ENCODE results near the gene CARS1.
A peak's percentile ranks its signal among the peaks of the same experiment; 100 is the strongest.

Gene CARS1

DNA sequence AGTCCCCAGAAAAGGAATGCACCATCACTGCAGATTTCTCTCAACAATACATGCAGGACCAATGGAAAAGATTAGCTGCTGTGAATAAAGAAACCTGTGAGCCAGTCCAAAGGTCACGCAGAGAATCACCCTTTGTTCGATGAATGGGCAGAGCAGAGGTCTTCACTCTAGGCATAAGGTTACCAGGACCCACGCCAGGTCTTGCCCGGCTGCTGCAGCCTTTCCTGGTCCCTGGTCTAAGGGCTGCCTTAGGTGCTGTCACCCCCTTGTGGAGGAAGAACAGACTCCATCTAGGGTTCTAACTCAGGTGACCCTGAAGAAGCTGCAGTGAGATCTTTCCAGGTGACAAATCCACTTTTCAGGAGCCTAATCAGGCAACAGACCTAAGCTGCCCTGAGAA, 36.1 kb downstream of the CARS1 start:
- CTCF ChIA-PET: interaction anchor here (0.6 to 3.0 kb wide), 13 partner anchors 9 to 489 kb away, joined by 3 to 26 read pairs (median 4); no protein-coding TSS in a partner anchor
- Histone ChIP-seq H3K4me3 (ENCODE audit: control insufficient read depth in 1 of 7, extremely low read depth in 1 of 7, insufficient read depth in 4 of 7, low read depth in 2 of 7, low read length in 6 of 7) (no peak overlapping the region), H3K4me1 (ENCODE audit: control extremely low read depth in 1 of 4, control insufficient read depth in 4 of 4, insufficient read depth in 4 of 4, low read length in 3 of 4) (peaks cover 0 to 14% (median 0%) of the 10 kb centered on the region in 4 experiments), H3K27me3 (replicated peaks in 2 of 5; ENCODE audit: control insufficient read depth in 4 of 5, insufficient read depth in 5 of 5, low read length in 4 of 5) (no peaks in the 10 kb centered on the region), H3K27ac (ENCODE audit: insufficient read depth in 1 of 2, low read depth in 1 of 2, low read length in 2 of 2, poor library complexity in 1 of 2, severe bottlenecking in 2 of 2) (no peak overlapping the region), H3K36me3 (ENCODE audit: control insufficient read depth in 4 of 4, insufficient read depth in 4 of 4, low read length in 3 of 4) (peaks cover 4 to 56% (median 48%) of the 10 kb centered on the region in 4 experiments), H3K9me3 (ENCODE audit: control extremely low read depth in 1 of 5, control insufficient read depth in 4 of 5, insufficient read depth in 2 of 5, low read depth in 1 of 5, low read length in 4 of 5) (no peaks in the 10 kb centered on the region)
- 75% methylated on average over 4 of the region's 4 CpGs for WGBS (ENCODE audit: insufficient coverage)
- POLR2A ChIA-PET: no interaction called here
- DNase-seq: peak; percentile 31 to 56 (median 46)

- Histone ChIP-seq H3K4me1 (ENCODE audit: control extremely low read depth in 1 of 4, control insufficient read depth in 4 of 4, insufficient read depth in 4 of 4, low read length in 3 of 4) (peaks cover 0 to 14% (median 0%) of the 10 kb centered on the region in 4 experiments), H3K27ac (ENCODE audit: insufficient read depth in 1 of 2, low read depth in 1 of 2, low read length in 2 of 2, poor library complexity in 1 of 2, severe bottlenecking in 2 of 2) (no peak overlapping the region), H3K27me3 (replicated peaks in 2 of 5; ENCODE audit: control insufficient read depth in 4 of 5, insufficient read depth in 5 of 5, low read length in 4 of 5) (no peaks in the 10 kb centered on the region), H3K4me3 (ENCODE audit: control insufficient read depth in 1 of 7, extremely low read depth in 1 of 7, insufficient read depth in 4 of 7, low read depth in 2 of 7, low read length in 6 of 7) (no peak overlapping the region), H3K9me3 (ENCODE audit: control extremely low read depth in 1 of 5, control insufficient read depth in 4 of 5, insufficient read depth in 2 of 5, low read depth in 1 of 5, low read length in 4 of 5) (no peaks in the 10 kb centered on the region), H3K36me3 (ENCODE audit: control insufficient read depth in 4 of 4, insufficient read depth in 4 of 4, low read length in 3 of 4) (peaks cover 0 to 59% (median 50%) of the 10 kb centered on the region in 4 experiments)
- POLR2A ChIA-PET: no interaction called here
- CTCF ChIA-PET: interaction anchor here (1.0 to 3.0 kb wide), 4 partner anchors 18 to 60 kb away, joined by 3 to 26 read pairs (median 4); no protein-coding TSS in a partner anchor
- DNase-seq: no peak
- 98% methylated on average over 11 of the region's 12 CpGs for WGBS (ENCODE audit: insufficient coverage)
These were observed 37.2 kb downstream of the CARS1 start for GRCh38 chr11:3020011-3020410.

DNA sequence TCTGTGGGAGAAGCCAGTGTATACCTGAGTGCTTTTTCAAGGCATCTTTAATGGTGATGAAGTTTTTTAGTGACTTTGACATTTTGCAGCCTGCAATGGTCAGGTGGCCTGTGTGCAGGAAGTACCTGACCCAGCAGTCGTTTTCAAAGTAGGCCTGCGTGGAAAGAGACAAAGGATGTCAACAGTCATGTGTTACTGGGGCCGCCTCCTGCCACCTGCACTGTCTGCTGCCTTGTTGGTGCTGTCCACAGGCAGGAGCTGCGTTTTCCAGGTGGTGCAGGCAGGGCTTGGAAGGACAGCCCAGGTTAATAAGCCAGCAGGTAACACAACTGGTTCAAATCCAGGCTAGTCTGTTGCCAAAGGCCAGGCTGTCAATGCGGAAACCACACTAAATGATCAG, 38.6 kb downstream of the CARS1 start:
- Histone ChIP-seq H3K27ac (ENCODE audit: insufficient read depth in 1 of 2, low read depth in 1 of 2, low read length in 2 of 2, poor library complexity in 1 of 2, severe bottlenecking in 2 of 2) (no peak overlapping the region), H3K36me3 (ENCODE audit: control insufficient read depth in 4 of 4, insufficient read depth in 4 of 4, low read length in 3 of 4) (peaks cover 0 to 69% (median 54%) of the 10 kb centered on the region in 4 experiments), H3K4me3 (ENCODE audit: control insufficient read depth in 1 of 7, extremely low read depth in 1 of 7, insufficient read depth in 4 of 7, low read depth in 2 of 7, low read length in 6 of 7) (no peak overlapping the region), H3K27me3 (replicated peaks in 2 of 5; ENCODE audit: control insufficient read depth in 4 of 5, insufficient read depth in 5 of 5, low read length in 4 of 5) (no peaks in the 10 kb centered on the region), H3K4me1 (ENCODE audit: control extremely low read depth in 1 of 4, control insufficient read depth in 4 of 4, insufficient read depth in 4 of 4, low read length in 3 of 4) (peaks cover 0 to 14% (median 0%) of the 10 kb centered on the region in 4 experiments), H3K9me3 (ENCODE audit: control extremely low read depth in 1 of 5, control insufficient read depth in 4 of 5, insufficient read depth in 2 of 5, low read depth in 1 of 5, low read length in 4 of 5) (no peaks in the 10 kb centered on the region)
- ChIA-PET POLR2A (no interaction called here), CTCF (interaction anchor here (1.6 kb wide), 1 partner anchor 44 kb away, joined by 5 read pairs; no protein-coding TSS in a partner anchor)
- WGBS (ENCODE audit: insufficient coverage): 84% methylated on average over 5 of the region's 5 CpGs
- DNase-seq: no peak

DNA sequence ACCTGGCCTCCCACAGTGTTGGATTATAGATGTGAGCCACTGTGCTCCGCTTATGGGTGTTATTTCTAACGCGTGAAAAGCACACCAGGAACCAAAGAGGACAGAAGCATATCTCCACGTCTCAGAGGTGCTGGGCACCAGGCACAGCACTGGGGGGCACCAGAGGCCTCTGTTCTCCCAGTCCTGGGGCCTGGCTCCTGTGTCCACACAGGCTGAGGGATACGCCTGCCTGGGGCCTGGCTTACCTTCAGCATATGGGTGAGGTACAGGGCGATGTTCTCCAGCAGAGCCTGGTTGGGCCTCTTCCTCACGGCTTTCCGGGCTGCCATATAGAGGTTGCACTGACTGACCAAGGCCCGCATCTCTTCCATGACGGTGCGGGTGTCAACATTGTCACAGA, 40.4 kb downstream of the CARS1 start:
- no peak overlapping the region for H3K4me3 ChIP-seq (ENCODE audit: control insufficient read depth in 1 of 7, extremely low read depth in 1 of 7, insufficient read depth in 4 of 7, low read depth in 2 of 7, low read length in 6 of 7)
- DNase-seq: no peak
- H3K27ac ChIP-seq (ENCODE audit: insufficient read depth in 1 of 2, low read depth in 1 of 2, low read length in 2 of 2, poor library complexity in 1 of 2, severe bottlenecking in 2 of 2): no peak overlapping the region
- POLR2A ChIA-PET: no interaction called here
- peaks cover 3 to 78% (median 58%) of the 10 kb centered on the region in 4 experiments for H3K36me3 ChIP-seq (ENCODE audit: control insufficient read depth in 4 of 4, insufficient read depth in 4 of 4, low read length in 3 of 4)
- H3K27me3 ChIP-seq (replicated peaks in 2 of 5; ENCODE audit: control insufficient read depth in 4 of 5, insufficient read depth in 5 of 5, low read length in 4 of 5): no peaks in the 10 kb centered on the region
- H3K9me3 ChIP-seq (ENCODE audit: control extremely low read depth in 1 of 5, control insufficient read depth in 4 of 5, insufficient read depth in 2 of 5, low read depth in 1 of 5, low read length in 4 of 5): no peaks in the 10 kb centered on the region
- 99% methylated on average over 11 of the region's 11 CpGs for WGBS (ENCODE audit: insufficient coverage)
- CTCF ChIA-PET: interaction anchor here (1.0 to 1.6 kb wide), 2 partner anchors 21 to 43 kb away, joined by 4 to 5 read pairs; no protein-coding TSS in a partner anchor
- H3K4me1 ChIP-seq (ENCODE audit: control extremely low read depth in 1 of 4, control insufficient read depth in 4 of 4, insufficient read depth in 4 of 4, low read length in 3 of 4): peaks cover 0 to 4% (median 0%) of the 10 kb centered on the region in 4 experiments

DNA sequence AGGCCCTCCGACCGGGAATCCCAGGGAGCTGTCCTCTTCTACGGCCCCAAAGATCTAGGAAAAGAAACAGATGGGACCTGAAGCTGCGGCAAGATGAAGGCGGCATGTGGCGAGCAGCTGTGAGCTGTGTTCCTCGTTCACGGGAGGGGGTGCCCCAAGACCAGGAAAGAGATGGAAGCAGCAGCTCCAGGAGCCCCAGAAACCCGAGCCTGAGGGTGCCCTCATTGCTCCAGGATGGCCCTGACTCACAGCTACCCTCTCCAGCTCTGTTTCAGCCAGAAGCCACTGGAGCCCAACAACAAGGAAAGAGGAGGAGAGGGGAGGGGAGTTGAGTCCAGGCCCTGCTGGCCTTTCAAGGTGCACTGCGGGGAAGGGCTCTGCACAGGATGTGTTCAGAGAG, 41.4 kb downstream of the CARS1 start:
- WGBS (ENCODE audit: insufficient coverage): 99% methylated on average over 9 of the region's 10 CpGs
- Histone ChIP-seq H3K4me1 (ENCODE audit: control extremely low read depth in 1 of 4, control insufficient read depth in 4 of 4, insufficient read depth in 4 of 4, low read length in 3 of 4) (no peaks in the 10 kb centered on the region), H3K9me3 (ENCODE audit: control extremely low read depth in 1 of 5, control insufficient read depth in 4 of 5, insufficient read depth in 2 of 5, low read depth in 1 of 5, low read length in 4 of 5) (no peaks in the 10 kb centered on the region), H3K27ac (ENCODE audit: insufficient read depth in 1 of 2, low read depth in 1 of 2, low read length in 2 of 2, poor library complexity in 1 of 2, severe bottlenecking in 2 of 2) (no peak overlapping the region), H3K36me3 (ENCODE audit: control insufficient read depth in 4 of 4, insufficient read depth in 4 of 4, low read length in 3 of 4) (peaks cover 7 to 81% (median 63%) of the 10 kb centered on the region in 4 experiments), H3K4me3 (ENCODE audit: control insufficient read depth in 1 of 7, extremely low read depth in 1 of 7, insufficient read depth in 4 of 7, low read depth in 2 of 7, low read length in 6 of 7) (no peak overlapping the region), H3K27me3 (replicated peaks in 2 of 5; ENCODE audit: control insufficient read depth in 4 of 5, insufficient read depth in 5 of 5, low read length in 4 of 5) (no peaks in the 10 kb centered on the region)
- DNase-seq: no peak
- POLR2A ChIA-PET: no interaction called here
- CTCF ChIA-PET: interaction anchor here (0.9 to 3.0 kb wide), 5 partner anchors 13 to 47 kb away, joined by 3 to 16 read pairs (median 8); no protein-coding TSS in a partner anchor

- Histone ChIP-seq H3K27me3 (replicated peaks in 2 of 5; ENCODE audit: control insufficient read depth in 4 of 5, insufficient read depth in 5 of 5, low read length in 4 of 5) (no peaks in the 10 kb centered on the region), H3K36me3 (ENCODE audit: control insufficient read depth in 4 of 4, insufficient read depth in 4 of 4, low read length in 3 of 4) (peaks cover 7 to 81% (median 65%) of the 10 kb centered on the region in 4 experiments), H3K27ac (ENCODE audit: insufficient read depth in 1 of 2, low read depth in 1 of 2, low read length in 2 of 2, poor library complexity in 1 of 2, severe bottlenecking in 2 of 2) (no peak overlapping the region), H3K4me1 (ENCODE audit: control extremely low read depth in 1 of 4, control insufficient read depth in 4 of 4, insufficient read depth in 4 of 4, low read length in 3 of 4) (no peaks in the 10 kb centered on the region), H3K9me3 (ENCODE audit: control extremely low read depth in 1 of 5, control insufficient read depth in 4 of 5, insufficient read depth in 2 of 5, low read depth in 1 of 5, low read length in 4 of 5) (no peaks in the 10 kb centered on the region), H3K4me3 (ENCODE audit: control insufficient read depth in 1 of 7, extremely low read depth in 1 of 7, insufficient read depth in 4 of 7, low read depth in 2 of 7, low read length in 6 of 7) (no peak overlapping the region)
- DNase-seq: no peak
- POLR2A ChIA-PET: no interaction called here
- WGBS (ENCODE audit: insufficient coverage): 98% methylated on average over 4 of the region's 4 CpGs
- CTCF ChIA-PET: interaction anchor here (0.7 to 3.0 kb wide), 6 partner anchors 12 to 94 kb away, joined by 3 to 16 read pairs (median 6); no protein-coding TSS in a partner anchor
These were observed 42.3 kb downstream of the CARS1 start for GRCh38 chr11:3014943-3015342.

DNA sequence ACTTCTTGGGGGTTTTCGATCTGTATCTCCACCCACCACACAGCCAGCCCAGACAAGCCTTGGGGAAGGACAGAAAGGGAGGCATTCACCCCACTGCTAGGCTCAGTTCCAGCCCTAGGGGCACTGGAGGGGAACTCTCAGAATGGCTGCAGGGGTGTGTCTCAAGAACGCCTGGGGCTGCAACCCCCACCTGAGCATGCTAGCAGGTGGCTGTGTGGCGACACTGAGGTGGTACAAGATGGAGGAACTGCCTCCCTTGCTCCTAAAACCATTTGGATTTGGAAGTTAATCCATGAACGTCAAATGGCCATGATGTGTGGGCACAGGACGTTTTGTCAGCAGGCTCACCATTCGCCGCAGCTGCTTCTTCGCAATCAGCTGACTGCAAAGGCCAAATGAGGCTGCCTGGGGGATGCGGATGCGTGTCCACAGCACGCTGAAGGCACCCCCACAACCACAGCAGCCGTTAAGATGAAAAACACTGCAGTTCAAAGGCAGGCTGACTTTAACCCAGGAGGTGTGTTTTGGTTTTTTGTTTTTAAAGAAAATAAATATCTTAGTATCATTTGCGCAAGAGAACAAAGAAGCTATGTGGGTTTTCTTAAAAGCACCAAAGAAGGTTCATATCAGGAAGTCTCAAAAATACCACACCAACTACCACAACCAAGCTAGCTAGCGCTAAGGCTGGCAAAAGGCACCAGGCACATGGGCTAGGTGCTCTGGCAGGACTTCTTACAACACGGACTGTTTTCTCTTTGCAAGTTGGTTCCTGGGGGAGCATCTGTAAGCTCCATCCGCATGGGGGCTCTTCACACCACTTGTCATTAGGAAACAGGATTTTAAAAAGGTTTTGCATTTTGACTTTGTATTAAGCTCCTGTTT, 42.9 kb downstream of the CARS1 start:
- POLR2A ChIA-PET: no interaction called here
- no peak for DNase-seq
- Histone ChIP-seq H3K36me3 (ENCODE audit: control insufficient read depth in 4 of 4, insufficient read depth in 4 of 4, low read length in 3 of 4) (peaks cover 7 to 83% (median 62%) of the 10 kb centered on the region in 4 experiments), H3K27ac (ENCODE audit: insufficient read depth in 1 of 2, low read depth in 1 of 2, low read length in 2 of 2, poor library complexity in 1 of 2, severe bottlenecking in 2 of 2) (no peak overlapping the region), H3K9me3 (ENCODE audit: control extremely low read depth in 1 of 5, control insufficient read depth in 4 of 5, insufficient read depth in 2 of 5, low read depth in 1 of 5, low read length in 4 of 5) (no peaks in the 10 kb centered on the region), H3K4me3 (ENCODE audit: control insufficient read depth in 1 of 7, extremely low read depth in 1 of 7, insufficient read depth in 4 of 7, low read depth in 2 of 7, low read length in 6 of 7) (no peak overlapping the region), H3K4me1 (ENCODE audit: control extremely low read depth in 1 of 4, control insufficient read depth in 4 of 4, insufficient read depth in 4 of 4, low read length in 3 of 4) (no peaks in the 10 kb centered on the region), H3K27me3 (replicated peaks in 2 of 5; ENCODE audit: control insufficient read depth in 4 of 5, insufficient read depth in 5 of 5, low read length in 4 of 5) (no peaks in the 10 kb centered on the region)
- CTCF ChIA-PET: interaction anchor here (0.7 to 3.0 kb wide), 6 partner anchors 11 to 95 kb away, joined by 3 to 16 read pairs (median 6); no protein-coding TSS in a partner anchor
- WGBS (ENCODE audit: insufficient coverage): 94% methylated on average over 13 of the region's 16 CpGs

Measured in common myeloid progenitor, CD34-positive (primary cell).